HG03060 (cell line): Measurements from ENCODE around the gene CD226.

Source experiments
- ATAC-seq: cut with Tn5 transposase; IDR thresholded peaks from one replicate; pipeline ENCODE4 v1.9.1; 2021; ENCODE audit warnings: low read depth, moderate number of reproducible peaks; ENCODE audit not compliant: unreplicated experiment

The CD226 gene

GRCh38 chr18:69820538-69820937, 127.1 kb downstream of the CD226 start:
- ATAC-seq = no peak

DNA sequence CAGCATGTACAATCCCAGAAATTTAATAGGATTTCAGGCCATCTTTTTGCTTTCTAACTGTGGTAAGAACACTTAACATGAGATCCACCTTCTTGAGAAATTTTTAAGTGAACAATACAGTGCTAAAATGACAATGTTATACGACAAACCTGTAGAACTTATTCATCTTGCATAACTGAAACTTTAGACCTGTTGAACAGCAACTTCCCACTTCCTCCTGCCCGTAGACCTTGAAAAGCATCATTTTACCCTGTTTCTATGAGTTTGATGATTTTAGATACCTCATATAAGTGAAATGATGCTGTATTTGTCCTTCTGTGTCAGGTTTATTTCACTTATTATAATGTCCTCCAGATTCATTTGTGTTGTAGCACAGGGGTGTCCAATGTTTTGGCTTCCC, 128.2 kb downstream of the CD226 start:
- ATAC-seq = no peak

GRCh38 chr18:69817335-69817940, 130.2 kb downstream of the CD226 start:
- ATAC-seq = no peak

DNA sequence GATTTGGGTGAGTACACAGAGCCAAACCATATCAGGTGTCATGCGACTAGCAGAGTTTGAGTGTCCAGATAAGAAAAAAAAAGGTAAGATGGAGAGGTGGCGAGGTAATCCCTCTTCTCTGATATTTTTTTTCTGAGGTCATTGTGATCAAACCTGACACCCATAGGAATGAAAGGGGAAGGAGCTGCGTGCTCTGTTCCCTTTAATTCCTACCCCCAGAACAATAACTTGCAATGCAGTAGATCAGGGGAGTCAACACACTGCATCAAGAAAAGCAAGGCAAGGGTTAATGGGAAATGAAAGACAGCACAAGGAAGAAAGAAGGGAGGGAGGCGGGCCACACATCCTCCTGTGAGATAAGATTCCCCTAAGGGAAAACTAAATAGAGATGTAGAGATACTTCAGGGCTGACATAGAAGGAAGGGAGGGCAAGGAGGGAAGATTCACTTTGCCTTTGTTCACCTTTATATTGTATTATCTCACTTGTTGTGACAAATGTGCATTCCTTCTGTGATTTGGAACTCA, 132.8 kb downstream of the CD226 start:
- no peak for ATAC-seq

GRCh38 chr18:69813559-69813958, 134.1 kb downstream of the CD226 start:
- ATAC-seq = no peak

DNA sequence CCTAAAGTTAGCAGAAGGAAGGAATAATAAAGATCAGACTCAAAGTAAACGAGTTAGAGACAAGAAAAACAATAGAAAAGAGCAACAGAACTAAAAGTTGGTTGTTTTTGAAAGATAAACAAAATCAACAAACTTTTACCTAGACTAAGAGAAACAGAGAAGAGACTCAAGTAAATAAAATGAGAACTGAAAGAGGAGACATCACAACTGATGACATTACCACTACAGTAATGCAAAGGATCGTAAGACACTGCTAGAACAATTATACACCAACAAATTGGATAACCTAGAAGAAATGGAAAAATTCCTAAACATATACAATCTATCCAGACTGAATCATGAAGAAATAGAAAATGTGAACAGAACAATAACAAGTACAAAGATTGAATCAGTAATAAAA, 139.3 kb downstream of the CD226 start:
- ATAC-seq = no peak

DNA sequence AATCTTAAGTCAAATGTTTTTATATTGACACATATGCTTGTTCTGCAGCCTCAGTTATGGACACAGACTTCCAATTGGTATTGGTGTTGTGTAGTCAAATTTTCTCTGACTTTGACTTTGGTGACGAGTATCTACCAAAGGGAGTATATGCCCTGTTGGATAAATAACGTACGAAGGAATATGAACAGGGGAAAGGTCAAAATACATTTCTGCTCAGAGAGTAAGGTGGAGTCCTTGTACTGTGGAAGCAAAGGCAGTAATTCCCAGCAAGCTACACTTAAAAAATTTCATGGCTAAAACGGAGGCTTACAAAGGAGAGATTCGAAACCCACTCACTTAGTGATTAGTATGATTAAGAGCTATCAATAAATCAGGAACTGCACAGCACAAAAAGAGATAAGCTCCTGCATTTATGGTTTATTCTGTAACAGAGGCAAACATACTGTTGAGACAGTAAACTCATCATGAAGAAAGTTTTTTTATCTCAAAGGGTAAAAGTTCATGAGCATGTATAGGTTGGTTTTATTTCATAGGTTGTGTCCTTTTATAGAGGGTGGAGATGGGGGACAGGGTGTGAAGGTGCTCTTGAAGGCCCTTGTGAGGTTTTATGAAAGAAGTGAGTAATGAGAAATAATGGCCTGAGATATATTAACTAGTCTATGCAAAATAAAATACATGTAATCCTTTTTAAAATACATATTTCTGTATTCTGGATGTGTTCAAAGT, 142.7 kb downstream of the CD226 start:
- ATAC-seq = no peak
